Duodenal mucosa (tissue), 2 donors: ENCODE results near the gene ANGPTL8.

ENCODE experiments used
- H3K27ac ChIP-seq: one replicate; pipeline ENCODE4 v1.7.0; 2013; ENCODE audit warnings: low read depth, low read length
- H3K27me3 ChIP-seq, 2 donors: one replicate each; pipeline ENCODE4 v1.7.0; 2013; ENCODE audit warnings: low read length in 2 of 2, control low read depth in 1 of 2; ENCODE audit not compliant: insufficient read depth in 2 of 2, control insufficient read depth in 1 of 2
- H3K36me3 ChIP-seq, 2 donors: one replicate each; pipeline ENCODE4 v1.7.0; 2013; ENCODE audit warnings: low read length in 2 of 2, control low read depth in 1 of 2; ENCODE audit not compliant: insufficient read depth in 2 of 2, control insufficient read depth in 1 of 2
- H3K4me1 ChIP-seq, 2 donors: one replicate each; pipeline ENCODE4 v1.7.0; 2013; ENCODE audit warnings: low read length in 2 of 2, control low read depth in 1 of 2; ENCODE audit not compliant: insufficient read depth in 2 of 2, control insufficient read depth in 1 of 2
- H3K4me3 ChIP-seq, 2 donors: one replicate each; pipeline ENCODE4 v1.7.0; 2013; ENCODE audit warnings: low read length in 2 of 2, low read depth in 1 of 2
- H3K9ac ChIP-seq, 2 donors: one replicate each; pipeline ENCODE4 v1.7.0; 2013; ENCODE audit warnings: low read length in 2 of 2, low read depth in 1 of 2
- H3K9me3 ChIP-seq, 2 donors: one replicate each; pipeline ENCODE4 v1.7.0; 2013; ENCODE audit warnings: low read length in 2 of 2, control low read depth in 1 of 2; ENCODE audit not compliant: control insufficient read depth in 1 of 2

The ANGPTL8 gene

GRCh38 chr19:11236324-11237301, 2.8 kb upstream of the ANGPTL8 start:
- Histone ChIP-seq H3K27me3 (no peaks in the 10 kb centered on the region), H3K4me1 (no peaks in the 10 kb centered on the region), H3K4me3 (no peak overlapping the region), H3K27ac (no peak overlapping the region), H3K36me3 (peaks cover 20 to 49% of the 10 kb centered on the region in 2 donors), H3K9me3 (no peaks in the 10 kb centered on the region), H3K9ac (no peak overlapping the region)

- H3K9ac ChIP-seq, result no peak overlapping the region
- H3K4me1 ChIP-seq, result no peaks in the 10 kb centered on the region
- no peak overlapping the region for H3K27ac ChIP-seq
- H3K27me3 ChIP-seq, result no peaks in the 10 kb centered on the region
- no peak overlapping the region for H3K4me3 ChIP-seq
- H3K9me3 ChIP-seq, result no peaks in the 10 kb centered on the region
- peaks cover 17 to 47% of the 10 kb centered on the region in 2 donors for H3K36me3 ChIP-seq
Measured at GRCh38 chr19:11237321-11237720, 2.1 kb upstream of the ANGPTL8 start.

- Histone ChIP-seq H3K9me3 (no peaks in the 10 kb centered on the region), H3K36me3 (peaks cover 10 to 44% of the 10 kb centered on the region in 2 donors), H3K9ac (no peak overlapping the region), H3K4me1 (no peaks in the 10 kb centered on the region), H3K4me3 (no peak overlapping the region), H3K27me3 (no peaks in the 10 kb centered on the region), H3K27ac (no peak overlapping the region)
Measured at GRCh38 chr19:11238041-11238440, 1.4 kb upstream of the ANGPTL8 start.

GRCh38 chr19:11238781-11239376, 540 bp upstream of the ANGPTL8 start:
- peaks cover 10 to 41% of the 10 kb centered on the region in 2 donors for H3K36me3 ChIP-seq
- H3K9ac ChIP-seq, result no peak overlapping the region
- no peak overlapping the region for H3K27ac ChIP-seq
- H3K9me3 ChIP-seq, result no peaks in the 10 kb centered on the region
- H3K4me3 ChIP-seq, result no peak overlapping the region
- peaks cover 0 to 5% of the 10 kb centered on the region in 2 donors for H3K4me1 ChIP-seq
- H3K27me3 ChIP-seq, result no peaks in the 10 kb centered on the region

GRCh38 chr19:11240008-11240444, 607 bp downstream of the ANGPTL8 start:
- no peak overlapping the region for H3K27ac ChIP-seq
- peaks cover 10 to 39% of the 10 kb centered on the region in 2 donors for H3K36me3 ChIP-seq
- no peak overlapping the region for H3K9ac ChIP-seq
- H3K4me1 ChIP-seq, result peaks cover 0 to 6% of the 10 kb centered on the region in 2 donors
- H3K4me3 ChIP-seq, result no peak overlapping the region
- H3K9me3 ChIP-seq, result no peaks in the 10 kb centered on the region
- H3K27me3 ChIP-seq, result no peaks in the 10 kb centered on the region

- Histone ChIP-seq H3K27ac (no peak overlapping the region), H3K27me3 (no peaks in the 10 kb centered on the region), H3K4me3 (no peak overlapping the region), H3K4me1 (peaks cover 0 to 6% of the 10 kb centered on the region in 2 donors), H3K9ac (no peak overlapping the region), H3K36me3 (peaks cover 10 to 29% of the 10 kb centered on the region in 2 donors), H3K9me3 (no peaks in the 10 kb centered on the region)
Measured at GRCh38 chr19:11242025-11242424, 2.6 kb downstream of the ANGPTL8 start.

- Histone ChIP-seq H3K36me3 (peaks cover 10 to 39% of the 10 kb centered on the region in 2 donors), H3K9me3 (no peaks in the 10 kb centered on the region), H3K4me3 (peak overlapping the region in 1 of 2 donors; percentile 32), H3K4me1 (peaks cover 0 to 6% of the 10 kb centered on the region in 2 donors), H3K27me3 (no peaks in the 10 kb centered on the region), H3K9ac (peak overlapping the region in 1 of 2 donors; percentile 25), H3K27ac (no peak overlapping the region)
Measured at GRCh38 chr19:11242864-11243797, 3.7 kb downstream of the ANGPTL8 start.

- Histone ChIP-seq H3K27me3 (no peaks in the 10 kb centered on the region), H3K27ac (no peak overlapping the region), H3K36me3 (peaks cover 6 to 44% of the 10 kb centered on the region in 2 donors), H3K9me3 (no peaks in the 10 kb centered on the region), H3K4me3 (peak overlapping the region in 1 of 2 donors; percentile 32), H3K4me1 (peaks cover 0 to 6% of the 10 kb centered on the region in 2 donors), H3K9ac (peak overlapping the region in 1 of 2 donors; percentile 25)
Measured at GRCh38 chr19:11243798-11244169, 4.4 kb downstream of the ANGPTL8 start.

- Histone ChIP-seq H3K4me1 (peaks cover 0 to 6% of the 10 kb centered on the region in 2 donors), H3K4me3 (no peak overlapping the region), H3K9me3 (no peaks in the 10 kb centered on the region), H3K9ac (no peak overlapping the region), H3K36me3 (peaks cover 0 to 40% of the 10 kb centered on the region in 2 donors), H3K27me3 (no peaks in the 10 kb centered on the region), H3K27ac (no peak overlapping the region)
Measured at GRCh38 chr19:11244846-11245589, 5.6 kb downstream of the ANGPTL8 start.
